Mammary epithelial cell (primary cell): Measurements from ENCODE around the gene CPPED1.

Source experiments
- CTCF ChIP-seq, 2 donors: IDR thresholded peaks in 1 of 2; conservative IDR thresholded peaks in 1 of 2; 2 replicates each; pipeline ENCODE4 v1.5.1; 2011 to 2012; ENCODE audit warnings: inconsistent platforms in 2 of 2, low read length in 2 of 2, mild to moderate bottlenecking in 2 of 2, control low read depth in 1 of 2, low read depth in 1 of 2; ENCODE audit not compliant: insufficient read depth in 1 of 2; ENCODE audit errors: extremely low read depth in 1 of 2
- EZH2 ChIP-seq: IDR thresholded peaks from 2 replicates; pipeline ENCODE4 v1.6.1; 2012; ENCODE audit warnings: low read length, inconsistent platforms, borderline replicate concordance

- TF ChIP-seq CTCF (conservative IDR thresholded peaks at IDR 0.05 in 1 of 2, IDR thresholded peaks at IDR 0.05 in 1 of 2; ENCODE audit: extremely low read depth in 1 of 2, insufficient read depth in 1 of 2, low read depth in 1 of 2, low read length in 2 of 2) (no peak), EZH2 (no peak)
These were observed at the start of gene CPPED1 for GRCh38 chr16:12803203-12804093.
